ENCODE results near the gene SLC45A1. TPM values are rescaled to one million over a fixed set of nuclear protein-coding genes. Genes with fewer than 3 reads are reported as not detected.

SLC45A1 gene
- total and polyA plus RNA-seq, 2 experiments from 2014 or later, result 0.27 to 1.0 TPM

- H3K79me2 ChIP-seq, result peaks cover 81% of the 10 kb centered on the region
- H3K4me2 ChIP-seq, result no peak overlapping the region
- DNase-seq (ENCODE audit: low spot score), result no peak
- 70% methylated on average over 7 of the region's 7 CpGs for WGBS (ENCODE audit: low lambda C conversion rate, missing lambda C conversion rate)
- no peak overlapping the region for H3K27ac ChIP-seq
- TF ChIP-seq EZH2phosphoT487 (IDR thresholded peaks at IDR 0.05; ENCODE audit: low read depth, severe bottlenecking, unreplicated experiment), result no peak
- TF ChIP-seq EZH2 (IDR thresholded peaks at IDR 0.05; ENCODE audit: borderline replicate concordance), result no peak
- TF ChIP-seq CTCF (IDR thresholded peaks at IDR 0.05; ENCODE audit: poor library complexity), result no peak
- H4K20me1 ChIP-seq (ENCODE audit: insufficient read depth, poor library complexity, severe bottlenecking), result peaks cover 41% of the 10 kb centered on the region
- no peak overlapping the region for H3K4me3 ChIP-seq
- peaks cover 27% of the 10 kb centered on the region for H3K4me1 ChIP-seq (ENCODE audit: insufficient read depth)
- no peaks in the 10 kb centered on the region for H3K36me3 ChIP-seq (replicated peaks; ENCODE audit: insufficient read depth, low read depth)
- no peaks in the 10 kb centered on the region for H3K9me2 ChIP-seq (replicated peaks; ENCODE audit: insufficient read depth)
- H2AFZ ChIP-seq, result no peak overlapping the region
- H3K9me3 ChIP-seq (ENCODE audit: low read depth), result no peaks in the 10 kb centered on the region
- H3K27me3 ChIP-seq, result no peaks in the 10 kb centered on the region
Measured at GRCh38 chr1:8392522-8392921, 74.6 kb downstream of the SLC45A1 start.

Small RNAs within 50 kb of the gene (small RNA-seq; reads per million reads assigned to genes)
- gene RF00019, result not detected
- gene RNU6-991P, result not detected
